Activated CD8-positive, alpha-beta T cell treated with anti-CD3 and anti-CD28 coated beads, Interleukin-2, amount 10 ng/mL, durations not matched to agents 7 days and 5 days (primary cell): ENCODE measurements around the gene COL26A1. TPM values are rescaled to one million over a fixed set of nuclear protein-coding genes. Genes with fewer than 3 reads are reported as not detected.

ENCODE experiments used
- ATAC-seq: fragments of 150-1000 bp; cut with Tn5 transposase; one replicate; pipeline ENCODE4 v1.10.0; 2021; ENCODE audit warnings: moderate library complexity
- CTCF ChIA-PET: fragments of 350-600 bp; sonication (Branson Sonifier 250); formaldehyde crosslinking; loops from one replicate; lab custom pipeline; 2021; ENCODE audit warnings: antibody characterized with exemption; lab: Charles Lee
- POLR2A ChIA-PET: fragments of 350-600 bp; sonication (Branson Sonifier 250); formaldehyde crosslinking; loops from one replicate; lab custom pipeline; 2021; ENCODE audit warnings: antibody characterized with exemption; lab: Charles Lee
- DNase-seq: peaks from one replicate; pipeline ENCODE4 v3.0.0-alpha.2; 2020
- H3K27ac Mint-ChIP-seq: one replicate; pipeline ENCODE4 v1.8.0; 2021; ENCODE audit warnings: mild to moderate bottlenecking, mixed read lengths
- H3K27me3 Mint-ChIP-seq: one replicate; pipeline ENCODE4 v1.8.0; 2021; ENCODE audit warnings: low read depth, mixed read lengths
- H3K36me3 Mint-ChIP-seq: one replicate; pipeline ENCODE4 v1.8.0; 2021; ENCODE audit warnings: low read depth, mixed read lengths
- H3K4me1 Mint-ChIP-seq: one replicate; pipeline ENCODE4 v1.8.0; 2021; ENCODE audit warnings: low read depth, mixed read lengths
- H3K4me3 Mint-ChIP-seq: one replicate; pipeline ENCODE4 v1.8.0; 2021; ENCODE audit warnings: mild to moderate bottlenecking, mixed read lengths
- H3K9me3 Mint-ChIP-seq: one replicate; pipeline ENCODE4 v1.8.0; 2022; ENCODE audit warnings: mixed read lengths; ENCODE audit not compliant: insufficient read depth
- total RNA-seq, 2 experiments: library from RNA; stranded (reverse); gene quantifications; one replicate each; pipeline ENCODE4 v1.2.3, GENCODE V29; 2021

Gene COL26A1
- total RNA-seq, 2 experiments from 2014 or later: not detected

DNA sequence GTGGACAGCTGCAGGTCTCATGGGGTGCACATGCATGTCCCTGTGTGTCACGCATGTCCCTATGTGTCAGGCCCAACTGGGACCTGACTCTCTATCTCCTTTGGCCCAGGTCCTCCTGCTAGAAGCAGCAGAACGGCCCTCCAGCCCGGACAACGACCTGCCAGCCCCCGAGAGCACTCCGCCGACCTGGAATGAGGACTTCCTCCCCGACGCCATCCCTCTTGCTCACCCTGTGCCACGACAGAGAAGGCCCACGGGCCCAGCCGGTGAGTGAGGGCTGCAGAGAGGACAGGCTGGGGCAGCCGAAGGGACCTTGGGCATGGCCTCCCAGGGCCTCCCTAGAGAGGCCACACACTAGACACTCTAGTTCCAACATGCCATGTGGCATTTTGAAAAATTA is 177.1 kb downstream of the COL26A1 start:
- ATAC-seq (no peak), DNase-seq (no peak)
- ChIA-PET CTCF (interaction anchor here (0.9 kb wide), 1 partner anchor 19 kb away, joined by 3 read pairs; no protein-coding TSS in a partner anchor), POLR2A (no interaction called here)
- Mint-ChIP-seq H3K27ac (no peak overlapping the region), H3K27me3 (no peaks in the 10 kb centered on the region), H3K36me3 (no peaks in the 10 kb centered on the region), H3K4me1 (no peaks in the 10 kb centered on the region), H3K4me3 (no peak overlapping the region), H3K9me3 (no peaks in the 10 kb centered on the region)

DNA sequence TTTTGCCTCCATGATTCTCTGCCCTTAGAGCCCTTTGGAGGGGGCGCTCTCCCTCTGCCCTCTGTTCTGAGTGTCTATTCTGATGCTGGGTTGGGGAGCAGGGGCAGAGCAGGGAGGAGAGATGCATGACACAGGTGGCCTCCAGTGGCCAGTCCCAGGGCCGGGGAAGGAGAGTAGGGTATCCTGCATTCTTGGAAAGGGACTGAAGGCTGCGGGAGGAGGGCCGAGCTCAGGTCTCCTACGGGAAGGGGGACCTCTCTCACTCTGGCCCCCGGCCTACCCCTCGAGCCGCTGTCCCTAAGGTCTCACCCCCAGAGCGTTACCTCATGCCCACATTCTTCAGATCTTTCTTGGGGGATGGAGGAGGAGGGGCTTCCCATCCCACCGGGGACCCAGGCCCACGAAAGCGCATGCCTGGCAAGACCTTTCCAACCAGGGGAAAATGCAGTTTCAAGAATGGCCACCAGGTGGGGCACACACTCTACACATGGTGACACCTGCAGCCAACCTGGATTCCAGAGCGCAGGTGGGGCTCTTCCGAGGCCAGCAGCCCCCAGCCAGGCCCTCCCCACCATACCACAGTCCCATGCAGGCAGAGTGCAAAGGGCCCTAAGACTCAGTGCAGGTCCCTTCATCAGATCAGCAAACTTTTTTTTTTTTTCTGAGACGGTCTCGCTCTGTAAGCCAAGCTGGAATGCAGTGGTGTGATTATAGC is 180.0 kb downstream of the COL26A1 start:
- peak; percentile 60 for ATAC-seq
- Mint-ChIP-seq H3K4me1 (no peaks in the 10 kb centered on the region), H3K4me3 (no peak overlapping the region), H3K27me3 (no peaks in the 10 kb centered on the region), H3K9me3 (no peaks in the 10 kb centered on the region), H3K36me3 (no peaks in the 10 kb centered on the region), H3K27ac (no peak overlapping the region)
- ChIA-PET CTCF (interaction anchor here (0.6 to 2.0 kb wide), 14 partner anchors 9 to 731 kb away, joined by 3 to 7 read pairs (median 4); no protein-coding TSS in a partner anchor), POLR2A (no interaction called here)
- peak; percentile 81 for DNase-seq

DNA sequence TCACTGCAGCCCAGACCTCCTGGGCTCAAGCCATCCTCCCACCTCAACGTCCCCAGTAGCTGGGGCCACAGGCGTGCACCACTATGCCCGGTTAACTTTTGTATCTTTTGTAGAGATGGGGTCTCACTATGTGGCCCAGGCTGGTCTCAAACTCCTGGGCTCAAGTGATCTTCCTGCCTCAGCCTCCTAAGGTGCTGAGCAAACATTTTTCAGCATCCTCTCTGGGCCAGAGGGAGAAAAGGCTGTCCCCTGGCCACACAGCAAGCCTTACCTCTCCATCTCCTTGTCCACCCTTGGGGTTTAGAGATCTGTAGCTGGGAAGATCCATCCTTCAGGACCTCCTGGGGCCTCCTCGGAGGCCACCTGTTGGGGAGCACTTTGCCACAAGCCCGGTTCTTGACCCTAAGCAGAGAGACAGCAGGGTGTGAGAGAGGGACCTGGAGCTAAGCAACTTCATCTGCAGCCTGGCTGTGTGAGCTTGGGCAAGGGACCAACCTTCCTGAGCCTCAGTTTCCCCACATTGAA is 180.6 kb downstream of the COL26A1 start:
- DNase-seq (no peak), ATAC-seq (no peak)
- Mint-ChIP-seq H3K4me1 (no peaks in the 10 kb centered on the region), H3K9me3 (no peaks in the 10 kb centered on the region), H3K27me3 (no peaks in the 10 kb centered on the region), H3K4me3 (no peak overlapping the region), H3K27ac (no peak overlapping the region), H3K36me3 (no peaks in the 10 kb centered on the region)
- ChIA-PET POLR2A (no interaction called here), CTCF (interaction anchor here (0.6 to 2.0 kb wide), 12 partner anchors 9 to 730 kb away, joined by 3 to 7 read pairs (median 4); no protein-coding TSS in a partner anchor)

DNA sequence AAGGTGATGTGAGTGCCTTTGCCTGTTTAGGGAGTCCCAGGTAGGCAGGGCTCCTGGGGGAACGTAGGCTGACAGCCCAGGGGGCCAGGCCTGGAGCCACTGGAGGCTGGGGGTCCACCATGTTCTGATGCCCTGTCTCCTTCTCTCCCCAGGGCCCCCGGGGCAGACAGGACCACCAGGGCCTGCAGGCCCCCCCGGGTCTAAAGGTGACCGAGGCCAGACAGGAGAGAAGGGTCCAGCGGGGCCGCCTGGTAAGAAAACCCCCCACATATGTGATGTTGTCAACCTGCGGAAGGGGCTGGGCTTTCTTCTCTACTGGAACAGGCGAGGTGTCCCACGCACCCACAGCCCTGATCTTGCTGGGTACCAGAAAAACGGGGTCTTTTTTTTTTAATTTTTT is 181.2 kb downstream of the COL26A1 start:
- no peak for ATAC-seq
- POLR2A ChIA-PET: no interaction called here
- Mint-ChIP-seq H3K9me3 (no peaks in the 10 kb centered on the region), H3K27me3 (no peaks in the 10 kb centered on the region), H3K4me1 (no peaks in the 10 kb centered on the region), H3K4me3 (no peak overlapping the region), H3K27ac (no peak overlapping the region), H3K36me3 (no peaks in the 10 kb centered on the region)
- no peak for DNase-seq
- CTCF ChIA-PET: interaction anchor here (0.7 to 2.0 kb wide), 5 partner anchors 28 to 729 kb away, joined by 3 to 7 read pairs (median 4); no protein-coding TSS in a partner anchor

DNA sequence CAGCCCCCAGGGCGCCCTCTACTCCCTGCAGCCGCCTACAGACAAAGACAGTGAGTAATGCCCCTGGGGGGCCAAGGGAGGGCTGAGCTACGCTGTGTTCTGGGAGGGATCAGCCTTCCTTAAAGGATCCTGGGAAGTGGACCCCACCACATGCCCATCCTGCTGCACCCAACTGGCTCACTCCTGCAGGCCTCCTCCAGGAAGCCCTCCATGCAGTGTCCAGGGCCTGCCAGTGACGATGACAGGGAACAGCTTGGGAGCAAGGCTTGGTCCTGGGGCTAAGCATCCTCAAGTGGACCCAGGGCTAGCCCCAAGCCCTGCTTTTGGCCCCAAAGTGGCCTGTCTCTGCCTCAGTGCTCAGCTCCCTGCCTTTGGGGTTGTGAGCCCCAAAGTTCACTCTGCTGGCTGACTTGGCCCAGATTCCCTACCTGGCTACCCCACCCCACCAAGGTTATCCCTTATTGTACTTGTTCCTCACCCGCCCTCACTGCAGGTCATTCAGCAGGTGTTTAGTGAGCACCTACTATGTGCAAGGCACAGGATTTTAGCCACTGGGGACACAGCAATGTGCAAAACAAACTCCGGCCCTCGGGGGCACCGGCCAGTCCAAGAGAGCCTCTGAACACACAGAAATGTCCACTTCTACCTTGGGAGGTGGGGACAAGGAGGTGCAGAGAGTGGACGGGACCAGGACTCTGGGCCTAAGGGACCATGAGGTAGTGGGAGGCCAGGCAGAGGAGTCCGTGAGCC is 182.9 kb downstream of the COL26A1 start:
- H3K27me3 Mint-ChIP-seq: no peaks in the 10 kb centered on the region
- no peaks in the 10 kb centered on the region for H3K4me1 Mint-ChIP-seq
- no peaks in the 10 kb centered on the region for H3K36me3 Mint-ChIP-seq
- H3K27ac Mint-ChIP-seq: no peak overlapping the region
- CTCF ChIA-PET: no interaction called here
- no peak overlapping the region for H3K4me3 Mint-ChIP-seq
- no peak for ATAC-seq
- H3K9me3 Mint-ChIP-seq: no peaks in the 10 kb centered on the region
- POLR2A ChIA-PET: no interaction called here
- DNase-seq: no peak

DNA sequence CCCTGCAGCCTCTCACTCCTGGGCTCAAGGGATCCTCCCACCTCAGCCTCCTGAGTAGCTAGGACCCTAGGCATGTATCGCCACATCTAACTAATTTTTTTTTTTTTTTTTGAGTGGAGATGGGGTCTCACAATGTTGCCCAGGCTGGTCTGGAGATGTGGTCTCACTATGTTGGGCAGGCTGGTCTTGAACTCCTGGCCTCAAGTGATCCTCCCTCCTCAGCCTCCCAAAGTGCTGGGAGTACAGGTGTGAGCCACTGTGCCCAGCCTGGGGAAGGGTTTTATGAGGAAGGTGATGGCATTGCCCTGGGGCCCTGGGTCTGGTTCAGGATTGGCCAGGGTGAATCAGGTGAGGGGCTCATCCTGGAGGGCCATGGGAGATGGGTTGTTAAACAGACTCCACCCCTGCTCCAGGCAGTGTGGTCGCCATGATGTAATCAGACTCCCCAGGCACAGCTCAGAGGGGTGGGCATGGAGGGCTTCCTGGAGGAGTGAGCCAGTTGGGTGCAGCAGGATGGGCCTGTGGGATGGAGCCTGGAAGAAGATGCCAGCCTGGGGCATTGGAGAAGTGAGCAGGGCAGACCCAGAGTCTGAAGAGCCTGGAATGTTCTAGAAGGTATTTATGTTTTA is 183.7 kb downstream of the COL26A1 start:
- Mint-ChIP-seq H3K27me3 (no peaks in the 10 kb centered on the region), H3K36me3 (no peaks in the 10 kb centered on the region), H3K27ac (no peak overlapping the region), H3K9me3 (no peaks in the 10 kb centered on the region), H3K4me3 (no peak overlapping the region), H3K4me1 (no peaks in the 10 kb centered on the region)
- ChIA-PET POLR2A (no interaction called here), CTCF (no interaction called here)
- DNase-seq (no peak), ATAC-seq (no peak)

DNA sequence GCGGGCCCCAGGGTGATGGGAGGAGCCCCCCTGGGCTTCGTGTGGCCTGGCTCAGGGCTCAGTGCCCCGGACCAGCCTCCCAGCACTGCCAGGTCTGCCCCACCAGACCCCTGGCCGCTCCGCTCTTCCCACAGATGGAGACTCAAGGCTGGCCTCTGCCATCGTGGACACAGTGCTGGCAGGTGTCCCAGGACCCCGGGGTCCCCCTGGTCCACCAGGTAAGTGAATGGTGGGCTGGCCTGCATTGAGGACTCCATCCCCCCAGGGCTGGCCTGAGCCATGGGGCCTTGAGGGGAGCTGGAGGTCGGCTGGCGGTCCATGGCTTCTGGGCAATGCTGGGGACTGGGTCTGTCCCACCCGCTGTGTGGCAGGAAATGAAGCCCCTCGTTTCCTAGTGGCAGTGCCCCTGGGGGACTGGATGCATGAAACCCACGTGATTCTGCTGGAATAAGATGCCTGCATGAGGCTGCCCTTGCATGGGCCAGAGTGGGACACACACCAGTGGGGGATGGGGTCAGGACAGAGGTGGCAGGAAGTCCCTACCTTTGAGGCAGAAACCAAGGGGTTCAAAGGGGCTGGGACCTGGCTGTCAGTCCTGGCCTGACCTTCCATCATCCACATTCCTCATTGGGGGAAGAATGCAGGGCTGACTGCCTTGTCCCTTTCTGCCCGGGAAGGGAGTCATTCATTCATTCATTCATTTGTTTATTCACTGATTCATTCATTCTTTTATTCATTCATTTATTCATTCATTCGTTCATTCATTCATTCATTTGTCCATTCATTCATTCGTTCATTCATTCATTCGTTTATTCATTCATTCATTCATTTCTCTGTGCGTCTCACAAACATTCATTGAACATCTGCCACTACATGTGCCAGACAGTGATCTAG is 184.6 kb downstream of the COL26A1 start:
- DNase-seq: no peak
- Mint-ChIP-seq H3K4me3 (no peak overlapping the region), H3K4me1 (no peaks in the 10 kb centered on the region), H3K27me3 (no peaks in the 10 kb centered on the region), H3K36me3 (no peaks in the 10 kb centered on the region), H3K9me3 (no peaks in the 10 kb centered on the region), H3K27ac (no peak overlapping the region)
- CTCF ChIA-PET: no interaction called here
- no peak for ATAC-seq
- POLR2A ChIA-PET: no interaction called here

DNA sequence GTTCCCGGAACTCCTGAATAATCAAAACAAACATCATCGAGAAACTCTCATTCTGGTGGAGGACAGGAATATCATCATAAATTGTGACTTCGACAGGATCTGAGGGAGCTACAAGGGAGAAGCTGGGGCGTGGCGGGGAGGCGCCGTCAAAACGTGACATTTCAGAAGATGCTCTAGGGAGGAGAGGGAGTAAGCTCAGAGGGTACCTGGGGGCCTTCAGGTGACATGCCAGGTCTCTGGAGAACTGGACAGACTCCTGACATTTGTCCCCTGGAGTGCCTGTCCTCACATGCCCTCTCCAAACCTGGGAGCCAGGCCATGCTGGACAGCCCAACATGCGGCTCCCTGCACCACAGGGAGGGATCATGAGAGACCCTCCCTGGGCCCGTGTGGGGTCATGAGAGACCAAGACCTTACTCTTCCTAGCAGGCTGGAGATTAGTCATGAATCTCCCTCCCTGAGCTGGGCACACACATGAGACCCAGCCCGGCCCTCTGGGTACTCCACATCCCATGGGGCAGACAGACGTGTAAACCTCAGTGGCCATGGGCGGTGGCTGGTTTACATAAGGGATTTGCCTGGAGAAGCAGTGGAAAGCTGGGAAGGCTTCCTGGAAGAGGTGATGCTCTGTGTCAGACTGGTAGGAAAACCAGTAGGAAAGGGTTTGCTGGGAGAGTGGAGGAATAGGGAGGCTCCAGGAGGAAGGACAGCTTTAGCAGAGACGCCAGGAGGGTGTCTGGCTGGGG is 185.4 kb downstream of the COL26A1 start:
- Mint-ChIP-seq H3K9me3 (no peaks in the 10 kb centered on the region), H3K27ac (no peak overlapping the region), H3K27me3 (no peaks in the 10 kb centered on the region), H3K36me3 (no peaks in the 10 kb centered on the region), H3K4me1 (no peaks in the 10 kb centered on the region), H3K4me3 (no peak overlapping the region)
- POLR2A ChIA-PET: no interaction called here
- ATAC-seq: no peak
- CTCF ChIA-PET: no interaction called here
- no peak for DNase-seq

DNA sequence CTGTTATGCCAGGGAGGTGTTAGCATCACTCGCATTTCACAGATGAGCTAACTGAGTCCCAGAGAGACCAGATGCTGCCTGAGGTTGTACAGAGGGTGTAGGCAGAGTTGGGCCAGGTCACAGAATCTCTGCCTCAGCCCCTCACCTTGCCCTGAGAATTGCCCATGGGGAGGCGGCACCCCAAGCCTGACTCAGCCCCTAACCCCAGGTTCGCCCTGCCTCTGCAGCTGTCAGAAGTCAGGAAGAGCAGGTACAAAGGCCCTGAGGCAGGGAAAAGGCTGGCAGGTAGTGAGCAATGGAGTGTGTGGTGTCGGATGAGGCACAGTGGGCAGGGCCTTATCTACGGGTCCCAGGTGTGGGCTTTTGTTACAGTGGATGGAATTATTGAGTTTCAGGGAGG is 187.1 kb downstream of the COL26A1 start:
- no peaks in the 10 kb centered on the region for H3K27me3 Mint-ChIP-seq
- POLR2A ChIA-PET: no interaction called here
- no peak for DNase-seq
- H3K4me3 Mint-ChIP-seq: no peak overlapping the region
- H3K4me1 Mint-ChIP-seq: no peaks in the 10 kb centered on the region
- CTCF ChIA-PET: no interaction called here
- no peak overlapping the region for H3K27ac Mint-ChIP-seq
- no peaks in the 10 kb centered on the region for H3K9me3 Mint-ChIP-seq
- no peak for ATAC-seq
- no peaks in the 10 kb centered on the region for H3K36me3 Mint-ChIP-seq

DNA sequence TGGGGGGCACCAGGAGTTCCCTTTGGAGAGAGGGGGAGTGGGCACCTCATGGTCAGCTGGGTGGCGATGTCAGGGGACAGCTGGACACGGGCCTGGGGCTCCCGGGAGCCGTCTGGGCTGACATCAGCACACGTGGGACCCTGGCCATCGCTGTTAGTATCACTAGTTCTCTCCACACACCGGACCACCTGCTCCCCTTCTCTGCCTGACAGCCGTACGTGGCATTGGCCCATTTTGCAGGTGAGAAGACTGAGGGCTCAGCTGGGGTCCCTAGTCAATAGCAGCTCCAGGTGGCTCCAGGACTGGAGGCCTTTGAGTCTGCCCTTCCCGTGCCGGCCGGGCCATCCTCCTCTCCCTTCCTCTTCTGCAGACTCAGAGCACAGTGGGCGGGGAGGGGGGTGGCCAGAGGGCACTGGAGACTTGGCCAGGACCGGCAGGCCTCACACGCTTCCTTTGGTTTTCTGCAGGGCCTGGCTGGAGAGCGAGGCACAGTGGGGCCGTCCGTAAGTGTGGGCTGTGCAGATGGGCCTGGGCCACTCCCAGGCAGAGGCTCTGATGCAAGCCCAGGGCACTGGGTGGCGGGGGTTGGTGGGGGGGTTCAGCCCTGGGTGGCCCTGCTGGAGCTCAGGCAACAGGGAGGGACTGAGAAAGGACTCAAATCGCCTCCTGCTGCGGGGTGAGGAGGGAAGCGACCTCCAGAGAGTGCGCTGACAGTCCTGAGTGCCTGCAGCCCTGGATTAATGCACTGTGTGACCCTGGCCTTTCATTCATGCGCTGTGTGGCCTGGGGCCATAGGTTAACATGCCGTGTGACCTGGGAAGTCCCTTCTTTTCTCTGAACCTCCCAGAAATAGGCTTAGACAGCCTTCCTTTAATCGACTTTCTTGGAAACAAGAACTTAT is 188.2 kb downstream of the COL26A1 start:
- ChIA-PET POLR2A (no interaction called here), CTCF (interaction anchor here (1.2 kb wide), 1 partner anchor 8 kb away, joined by 3 read pairs; no protein-coding TSS in a partner anchor)
- Mint-ChIP-seq H3K4me1 (no peaks in the 10 kb centered on the region), H3K36me3 (no peaks in the 10 kb centered on the region), H3K27ac (no peak overlapping the region), H3K4me3 (no peak overlapping the region), H3K27me3 (no peaks in the 10 kb centered on the region), H3K9me3 (no peaks in the 10 kb centered on the region)
- ATAC-seq: no peak
- no peak for DNase-seq
